ENCODE data around the gene BSND.
"Not testable (repeated sequence)": the region's sequence is repeated elsewhere in the genome, so short reads cannot be mapped to it uniquely, and the experiment has no call there.

The BSND gene

DNA sequence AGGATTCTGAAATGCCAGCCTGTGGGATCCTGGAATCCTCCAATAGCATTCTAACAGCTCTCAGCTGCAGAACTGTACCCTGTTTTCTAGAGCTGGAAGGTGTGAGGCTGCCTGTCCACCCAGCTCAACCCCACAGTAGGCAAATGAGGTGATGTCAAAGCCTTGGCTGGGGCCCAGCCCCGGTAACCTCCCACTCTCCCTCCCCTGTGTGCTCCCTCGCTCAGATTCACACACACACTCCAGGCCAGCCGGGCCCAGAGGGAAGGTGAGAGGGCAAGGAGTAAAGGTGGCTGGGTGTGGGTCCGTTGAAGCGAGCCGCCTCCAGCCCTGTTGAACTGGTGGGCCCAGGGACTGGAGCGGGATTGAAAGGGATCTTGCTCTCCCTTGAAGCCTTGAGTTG, at the start of gene BSND:
Gene BSND (plus strand): TSS at position 257 of the 400 bp plus-strand sequence. CDS start 254 bp downstream, outside the sequence.
- H3K27ac ChIP-seq: no peak within 1 kb of the TSS

DNA sequence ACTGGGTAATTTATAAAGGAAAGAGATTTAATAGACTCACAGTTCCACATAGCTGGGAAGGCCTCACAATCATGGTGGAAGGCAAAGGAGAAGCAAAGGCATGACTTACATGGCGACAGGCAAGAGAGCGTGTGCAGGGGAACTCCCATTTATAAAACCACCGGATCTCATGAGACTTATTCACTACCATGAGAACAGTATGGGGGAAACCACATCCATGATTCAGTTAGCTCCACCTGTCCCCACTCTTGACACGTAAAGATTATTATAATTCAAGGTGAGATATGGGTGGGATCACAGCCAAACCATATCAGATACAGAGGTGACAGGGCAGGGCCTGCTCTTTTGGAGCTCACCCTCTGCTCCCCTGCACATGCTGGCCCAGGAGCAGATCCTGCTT, 49.7 kb upstream of the BSND start:
- peak overlapping the region in 2 of 21 experiments; percentile 14 to 31 for H3K27ac ChIP-seq
- no peak overlapping the region for H3K4me3 ChIP-seq

More for the DNA sequence above, at the start of gene BSND:
- no peak within 1 kb of the TSS for H3K4me3 ChIP-seq

DNA sequence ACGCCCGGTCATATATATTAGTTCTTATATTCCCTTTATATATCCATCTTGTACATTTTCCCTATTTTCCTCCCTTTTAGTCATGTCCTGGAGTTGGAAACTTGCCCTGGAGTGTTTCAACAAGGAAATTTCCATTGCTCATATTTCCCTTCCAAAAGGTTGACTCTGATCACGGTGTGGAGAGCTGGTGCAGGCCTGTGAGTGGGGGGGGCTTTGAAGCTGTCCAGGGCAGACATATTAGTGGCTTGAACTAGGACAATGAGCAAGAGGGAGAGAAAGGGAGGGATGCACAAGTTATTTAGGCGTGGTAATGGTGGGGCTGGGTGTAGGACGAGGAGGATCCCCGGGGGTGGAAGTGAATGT, 48.7 kb upstream of the BSND start:
- no peak overlapping the region for H3K4me3 ChIP-seq
- peak overlapping the region in 10 of 21 experiments; percentile 14 to 69 (median 60) for H3K27ac ChIP-seq

DNA sequence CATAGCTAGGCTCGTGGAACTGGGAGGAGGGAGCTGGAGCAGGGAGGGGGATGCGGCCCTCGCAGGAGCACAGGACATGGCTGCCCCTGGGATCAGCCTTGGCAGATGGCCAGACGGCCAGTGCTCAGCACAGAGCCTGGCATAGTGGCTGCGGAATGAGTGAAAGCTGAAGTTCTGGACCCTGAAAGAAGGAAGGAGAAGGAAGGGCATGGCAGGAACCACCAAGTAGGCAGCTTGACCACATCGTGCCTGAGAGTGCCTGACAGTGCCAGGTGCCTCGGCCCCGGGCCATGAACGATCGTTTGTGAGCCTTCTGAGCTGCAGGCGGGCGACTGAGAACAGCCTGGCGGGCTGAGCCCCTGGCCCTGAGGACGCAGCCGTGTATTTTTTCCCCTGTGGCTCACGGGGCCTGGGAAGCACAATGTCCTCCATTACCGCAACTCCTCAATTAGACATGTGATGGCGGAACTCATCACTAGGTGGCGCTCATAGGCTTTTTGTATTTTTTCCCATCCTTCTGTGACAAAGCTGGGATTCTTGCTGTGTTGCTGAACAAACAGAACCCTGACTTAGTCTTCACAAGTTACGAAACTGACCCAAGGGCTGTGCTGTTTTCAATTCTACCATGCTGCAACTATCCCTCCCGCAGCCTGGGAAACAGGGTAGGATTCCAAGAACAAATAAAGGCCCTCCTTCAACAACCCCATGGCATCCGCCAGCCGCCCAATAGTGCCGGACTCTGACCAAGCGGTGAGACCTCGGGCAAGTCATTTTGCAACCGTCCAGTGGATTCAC, 48.2 kb upstream of the BSND start:
- Histone ChIP-seq H3K4me3 (peak overlapping the region in 1 of 7 experiments; percentile 23), H3K27ac (peak overlapping the region in 15 of 21 experiments; percentile 14 to 69 (median 57))

DNA sequence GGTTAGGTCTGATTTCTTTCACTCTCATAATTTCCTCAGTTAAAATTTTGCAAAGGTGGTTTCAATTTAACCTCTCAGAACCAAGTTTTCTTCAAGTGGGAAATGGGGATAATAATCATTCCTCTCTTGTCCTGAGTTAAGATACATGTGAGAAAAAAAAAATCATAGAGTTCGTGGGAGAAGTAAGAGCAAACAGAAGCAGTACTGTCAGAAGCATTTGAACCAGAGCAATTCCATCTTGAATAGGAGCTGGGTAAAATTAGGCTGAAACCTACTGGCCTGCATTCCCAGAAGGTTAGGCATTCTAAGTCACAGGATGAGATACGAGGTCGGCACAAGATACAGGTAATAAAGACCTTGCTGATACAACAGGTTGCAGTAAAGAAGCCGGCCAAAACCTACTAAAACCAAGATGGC, 46.9 kb upstream of the BSND start:
- H3K4me3 ChIP-seq: no peak overlapping the region
- H3K27ac ChIP-seq: no peak overlapping the region

DNA sequence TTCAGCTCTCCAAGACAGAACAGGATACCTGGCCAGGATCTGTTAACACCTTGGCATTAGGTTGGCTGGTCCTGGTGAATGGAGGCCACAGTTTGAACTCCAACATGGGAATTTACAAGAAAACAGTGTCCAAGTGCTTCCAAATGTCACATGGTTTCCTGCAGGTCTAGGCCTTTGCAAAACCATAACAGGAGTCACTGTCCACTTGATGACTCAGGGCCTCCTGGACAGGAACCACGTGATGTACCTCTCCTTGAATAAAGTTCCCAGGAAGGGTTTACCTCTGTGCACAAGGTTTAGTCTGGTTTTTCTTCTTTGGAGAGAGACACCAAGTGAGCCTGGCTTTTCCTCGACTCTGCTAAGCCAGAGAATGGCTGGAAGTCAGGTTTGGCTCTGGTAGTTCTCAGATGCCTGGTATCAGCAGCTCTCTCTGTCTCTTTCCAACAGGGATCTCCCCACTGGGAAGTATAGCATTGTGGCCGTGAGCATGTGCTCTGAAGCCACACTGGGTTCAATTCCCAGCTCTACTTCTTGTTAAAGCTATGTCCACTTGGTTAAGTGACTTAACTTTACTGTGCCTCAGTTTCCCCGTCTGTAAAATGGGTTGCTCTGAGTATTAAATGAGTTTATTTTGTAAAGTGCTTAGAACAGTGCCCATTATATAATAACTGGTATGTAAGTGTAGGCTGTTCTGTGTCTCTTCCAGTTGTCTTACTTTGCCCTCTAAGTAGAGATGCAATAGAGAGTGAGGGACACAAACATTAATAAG, 45.6 kb upstream of the BSND start:
- Histone ChIP-seq H3K4me3 (no peak overlapping the region), H3K27ac (no peak overlapping the region)

DNA sequence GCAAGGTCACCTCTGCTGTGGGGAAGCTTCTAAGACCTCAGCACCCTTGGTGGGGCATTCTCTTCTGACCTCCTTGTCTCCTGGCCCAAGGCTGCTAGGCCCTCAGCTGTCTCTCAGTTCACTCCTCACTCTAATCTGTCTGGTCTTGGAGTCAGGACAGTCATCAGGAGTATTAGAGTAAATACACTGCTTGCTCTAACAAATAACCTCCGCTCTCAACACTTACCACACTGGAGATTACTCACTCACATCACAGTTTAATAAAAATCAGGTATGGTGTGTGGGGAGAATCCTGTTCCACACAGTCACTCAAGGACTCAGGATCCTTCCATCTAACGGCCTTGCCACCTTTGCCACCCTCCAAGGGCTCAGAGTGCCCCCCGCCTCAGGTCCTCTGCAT, 44.9 kb upstream of the BSND start:
- Histone ChIP-seq H3K27ac (no peak overlapping the region), H3K4me3 (no peak overlapping the region)

DNA sequence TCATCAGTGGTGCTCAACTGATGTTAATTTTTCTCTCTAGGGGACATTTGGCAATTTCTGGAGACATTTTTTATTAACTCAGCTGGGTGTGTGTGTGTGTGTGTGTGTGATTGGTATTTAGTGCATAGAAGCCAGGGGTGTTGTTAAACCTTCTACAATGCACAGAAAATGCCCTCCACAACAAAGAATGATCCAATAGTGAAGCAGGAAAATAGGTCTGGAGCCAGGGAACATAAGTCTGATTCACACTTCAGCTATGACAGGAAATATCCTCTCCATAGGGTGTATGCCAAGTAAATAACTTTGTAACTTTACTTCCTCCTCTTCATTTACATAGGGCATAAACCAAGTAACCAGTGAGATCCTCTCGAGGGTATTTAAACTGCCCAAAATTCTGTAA, 43.4 kb upstream of the BSND start:
- Histone ChIP-seq H3K27ac (no peak overlapping the region), H3K4me3 (no peak overlapping the region)

DNA sequence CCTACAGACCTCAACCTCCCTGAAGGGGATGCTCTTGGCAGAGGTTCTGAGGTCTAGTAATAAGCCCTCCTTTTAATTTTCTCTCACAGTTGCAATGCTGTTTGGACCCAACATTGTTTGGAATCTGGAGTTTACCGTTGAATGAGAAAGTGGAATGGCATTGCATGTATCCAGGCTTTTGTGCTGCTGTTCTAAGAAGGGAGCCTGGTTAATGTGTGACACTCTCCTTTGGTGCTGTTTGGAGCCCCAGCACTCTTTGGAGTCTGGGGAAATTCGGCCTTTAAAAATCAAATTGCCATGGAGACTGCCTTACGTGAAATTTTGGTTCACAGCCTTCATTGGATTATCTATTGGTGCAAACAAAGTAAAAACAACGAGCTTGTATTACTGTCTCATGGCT, 42.0 kb upstream of the BSND start:
- Histone ChIP-seq H3K4me3 (no peak overlapping the region), H3K27ac (no peak overlapping the region)

DNA sequence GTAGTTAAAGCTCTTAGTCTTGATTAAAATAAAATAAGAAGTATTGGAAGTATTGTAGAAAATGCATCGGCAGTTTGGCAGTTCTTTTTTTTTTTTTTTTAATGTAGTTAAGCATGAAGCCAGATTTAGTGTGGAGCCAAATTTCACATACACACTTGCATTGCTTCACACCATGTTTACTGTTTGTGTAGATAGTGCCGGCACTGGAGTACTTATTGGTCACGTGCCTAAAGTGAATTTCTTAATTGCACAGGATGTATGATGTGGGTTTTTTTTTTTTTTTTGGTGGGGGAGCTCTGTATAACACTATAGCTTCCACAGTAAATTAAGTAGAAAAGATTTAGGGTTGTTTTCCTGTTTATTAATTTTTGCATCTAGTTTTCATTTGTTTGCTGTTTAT, 39.5 kb upstream of the BSND start:
- H3K27ac ChIP-seq: no peak overlapping the region

DNA sequence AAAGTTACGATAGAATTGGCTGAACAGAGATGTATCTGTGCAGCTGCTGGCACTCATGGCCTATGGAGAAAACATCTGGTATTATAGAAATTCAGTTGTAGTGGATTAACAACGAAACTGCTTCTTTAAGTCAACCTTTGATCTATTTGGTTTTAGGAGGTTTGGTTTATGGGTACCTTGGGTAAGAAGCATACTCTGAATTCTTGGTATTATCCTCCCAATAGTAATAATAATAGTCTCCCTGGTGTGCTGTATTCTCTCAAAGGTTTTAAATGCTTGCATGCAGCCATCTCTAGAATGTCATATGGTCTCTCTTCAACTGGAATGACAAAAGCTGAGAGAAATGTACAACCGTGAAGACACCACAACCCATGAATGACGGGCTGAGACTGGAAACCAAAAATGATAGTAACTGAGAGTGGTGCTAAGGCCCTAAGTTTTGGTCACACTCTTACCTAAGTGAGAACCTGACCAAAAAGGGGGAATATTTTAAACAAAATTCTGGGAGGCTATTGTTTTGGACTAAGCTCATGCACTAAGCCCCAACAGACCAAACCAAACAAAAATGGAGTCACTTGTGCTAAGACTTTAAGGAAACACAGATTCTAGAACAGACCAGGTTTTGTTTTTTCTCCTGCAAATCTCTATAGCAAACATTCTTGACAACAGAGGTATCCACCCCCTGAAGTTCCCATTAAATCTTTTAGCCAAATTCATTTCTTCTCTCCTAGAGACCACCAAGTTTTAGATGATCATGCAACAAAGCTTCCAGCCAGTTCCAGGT, 35.9 kb upstream of the BSND start:
- Histone ChIP-seq H3K4me3 (no peak overlapping the region), H3K27ac (no peak overlapping the region)

More for the DNA sequence above, 39.5 kb upstream of the BSND start:
- H3K4me3 ChIP-seq: no peak overlapping the region

DNA sequence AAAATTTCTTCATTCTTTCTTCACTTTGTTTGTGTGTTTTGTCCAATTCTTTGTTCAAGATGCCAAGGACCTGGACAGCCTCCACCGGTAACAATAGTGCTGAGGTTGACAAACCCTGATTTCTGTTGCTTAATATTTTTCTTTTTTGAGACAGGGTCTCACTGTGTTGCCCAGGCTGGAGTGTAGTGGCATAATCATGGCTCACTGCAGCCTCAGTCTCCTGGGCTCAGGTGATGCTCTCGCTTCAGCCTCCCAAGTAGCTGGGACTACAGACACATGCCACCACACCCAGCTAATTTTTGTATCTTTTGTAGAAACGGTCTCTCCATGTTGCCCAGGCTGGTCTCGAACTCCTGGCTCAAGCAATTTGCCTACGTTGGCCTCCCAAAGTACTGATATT, 34.9 kb upstream of the BSND start:
- H3K27ac ChIP-seq, H3K4me3 ChIP-seq: not testable (repeated sequence)

DNA sequence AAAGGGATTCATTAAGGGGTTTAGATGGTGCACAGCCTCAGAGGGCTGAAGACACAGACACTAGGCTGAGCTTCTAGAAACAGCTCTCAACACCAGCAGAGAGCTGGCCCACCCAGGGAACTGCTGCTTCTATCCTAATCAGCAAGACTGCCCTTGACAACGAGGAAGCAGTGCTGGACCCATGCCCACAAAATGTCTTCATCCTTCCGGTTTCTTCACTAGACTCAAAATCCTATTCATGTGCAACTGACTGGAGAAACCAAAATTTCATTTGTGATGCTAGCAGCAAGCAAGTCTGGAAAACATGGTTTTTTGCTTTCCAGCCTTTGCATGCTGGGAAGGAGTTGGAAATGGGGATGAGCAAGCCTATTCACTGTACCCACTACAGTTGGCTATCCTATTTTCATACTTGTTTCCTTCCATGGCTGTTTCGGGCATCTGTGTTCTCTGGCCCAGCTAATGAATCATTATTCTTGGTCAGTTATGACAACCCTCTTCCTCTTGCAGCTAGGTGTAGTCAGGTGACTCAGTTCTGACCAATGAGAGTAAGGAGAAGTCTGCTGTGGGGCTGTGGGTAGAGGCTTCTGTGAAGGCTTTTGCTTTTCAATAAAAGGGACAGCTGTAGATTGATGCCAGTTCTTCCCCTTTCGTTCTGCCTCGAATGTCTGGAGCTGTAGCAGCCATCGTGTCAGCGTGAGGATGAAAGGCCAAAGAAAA, 33.0 kb upstream of the BSND start:
- no peak overlapping the region for H3K4me3 ChIP-seq

DNA sequence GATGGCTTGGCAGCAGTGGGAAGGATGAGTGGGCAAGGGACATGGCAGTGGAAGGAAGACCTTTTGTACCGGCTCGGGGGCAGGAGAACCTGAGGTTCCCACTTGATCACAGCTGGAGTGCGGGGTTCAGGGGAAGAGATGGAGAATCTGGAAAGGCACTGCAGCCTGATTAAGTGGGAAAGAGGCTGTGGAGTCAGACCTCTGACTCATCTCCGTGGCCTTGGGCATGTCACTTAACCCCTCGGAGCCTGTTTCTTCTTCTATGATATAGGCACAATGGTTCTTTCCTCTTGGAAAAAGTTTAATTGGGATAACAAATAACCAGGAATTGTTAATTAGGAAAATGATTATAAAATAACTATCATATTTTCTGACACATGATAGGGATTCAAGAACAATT, 31.4 kb upstream of the BSND start:
- no peak overlapping the region for H3K4me3 ChIP-seq
- no peak overlapping the region for H3K27ac ChIP-seq

More for the DNA sequence above, 33.0 kb upstream of the BSND start:
- peak overlapping the region in 1 of 21 experiments; percentile 36 for H3K27ac ChIP-seq

DNA sequence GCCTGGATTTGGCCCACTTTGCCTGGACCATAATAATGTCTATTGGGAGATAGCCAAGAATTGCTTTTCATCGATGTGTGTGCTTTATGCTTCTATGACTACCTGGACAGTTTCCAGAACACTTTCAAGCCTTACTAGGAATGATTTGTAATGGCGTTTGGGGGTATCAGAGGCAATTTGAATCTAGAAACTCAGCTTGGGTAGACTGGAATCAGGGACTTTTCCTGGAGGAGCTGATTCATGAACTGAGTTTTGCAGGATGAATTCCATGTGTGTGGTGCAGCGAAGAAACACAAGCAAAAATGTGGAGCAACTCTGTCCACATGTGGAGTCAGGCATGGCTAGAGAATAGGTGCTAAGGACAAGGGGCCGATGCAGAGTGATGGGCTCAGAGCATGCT, 30.2 kb upstream of the BSND start:
- no peak overlapping the region for H3K27ac ChIP-seq
- H3K4me3 ChIP-seq: no peak overlapping the region

DNA sequence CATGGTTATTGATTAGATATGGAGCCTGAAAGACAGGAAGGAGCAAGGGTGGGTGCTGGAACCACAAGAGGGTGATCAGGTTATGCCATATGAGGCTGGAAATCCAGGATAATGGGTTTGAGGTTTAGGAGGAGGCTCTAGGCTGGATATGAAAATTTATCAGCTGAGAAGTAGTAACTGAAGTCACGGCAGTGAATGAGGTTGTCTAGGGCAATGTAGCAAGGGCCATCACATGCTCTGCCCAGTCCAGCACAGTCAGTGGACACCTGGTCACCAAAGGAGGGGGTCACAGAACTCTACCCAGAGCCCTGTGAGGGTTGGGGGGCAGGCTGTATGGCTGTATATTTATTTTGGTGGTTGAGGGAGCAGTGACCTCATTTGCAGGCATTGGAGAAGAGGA, 28.9 kb upstream of the BSND start:
- no peak overlapping the region for H3K27ac ChIP-seq
- no peak overlapping the region for H3K4me3 ChIP-seq

DNA sequence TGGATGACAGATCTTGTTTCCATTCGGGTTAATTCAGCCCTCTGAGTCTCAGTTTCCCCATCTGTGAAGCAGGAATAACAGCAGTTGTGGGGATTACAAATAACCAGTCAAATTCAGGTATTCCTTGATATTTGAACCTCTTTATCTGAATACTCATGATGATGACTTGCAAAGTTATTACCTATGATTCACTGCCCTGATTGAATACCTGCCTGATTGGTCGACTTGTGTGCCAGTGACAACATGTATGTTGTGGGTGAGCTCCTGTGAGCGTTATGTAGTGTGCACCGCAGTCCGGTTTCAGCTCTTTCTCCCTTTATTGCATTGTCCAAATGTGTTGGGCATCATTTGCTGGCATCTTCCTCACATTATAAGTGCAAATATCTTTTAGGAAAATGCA, 27.8 kb upstream of the BSND start:
- H3K4me3 ChIP-seq: no peak overlapping the region
- peak overlapping the region in 6 of 21 experiments; percentile 5 to 56 (median 42) for H3K27ac ChIP-seq

DNA sequence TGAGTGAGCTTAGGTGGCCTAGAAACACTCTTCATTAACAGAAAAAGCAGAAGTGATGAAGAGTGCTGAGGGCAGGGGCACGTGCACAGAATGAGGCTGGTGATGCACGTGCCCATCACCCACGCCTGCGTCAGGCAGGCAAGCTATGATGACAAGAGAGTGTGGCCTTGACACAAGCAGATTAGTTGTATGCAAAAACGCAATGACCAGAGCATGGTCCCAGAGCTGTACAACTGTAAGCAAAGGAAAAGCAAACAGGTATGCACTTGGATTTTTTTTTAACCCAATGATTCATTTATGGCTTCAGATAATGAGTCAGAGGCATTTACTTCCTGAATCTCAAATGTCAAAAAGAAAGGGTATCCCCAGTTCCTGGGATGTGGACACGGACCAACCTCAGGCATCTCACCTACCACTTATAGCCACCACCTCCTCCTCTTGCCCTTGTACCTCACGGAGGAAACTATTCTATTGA, 27.4 kb upstream of the BSND start:
- H3K4me3 ChIP-seq: no peak overlapping the region
- H3K27ac ChIP-seq: peak overlapping the region in 3 of 21 experiments; percentile 5 to 56 (median 39)

DNA sequence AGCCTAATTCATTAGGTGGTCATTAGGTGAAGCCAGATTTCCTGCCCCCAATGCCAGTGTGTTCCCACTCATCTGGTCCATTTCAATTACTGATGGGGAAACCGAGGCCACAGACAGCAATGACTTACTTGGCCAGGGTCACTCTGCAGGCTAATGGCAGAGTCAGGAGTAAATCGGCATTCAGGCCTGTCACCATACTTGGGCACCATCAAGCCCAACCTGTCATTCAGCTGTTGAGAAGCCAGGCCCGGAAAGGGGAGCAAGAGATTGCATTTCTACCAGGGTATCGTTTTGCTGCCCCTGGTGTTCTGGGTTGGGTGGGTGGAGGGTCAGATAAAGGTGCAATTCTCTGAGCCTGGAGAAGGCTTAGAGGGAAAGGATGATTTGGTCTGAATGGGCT, 26.3 kb upstream of the BSND start:
- H3K27ac ChIP-seq: no peak overlapping the region
- no peak overlapping the region for H3K4me3 ChIP-seq
